H1 (cell line): Measurements from ENCODE around the gene YTHDC2. TPM values are rescaled to one million over a fixed set of nuclear protein-coding genes. Genes with fewer than 3 reads are reported as not detected.

Experiments
- EZH2 ChIP-seq: fragments of 200-600 bp; sonication (generic); IDR thresholded peaks from 2 replicates; pipeline ENCODE4 v1.7.1; 2012; ENCODE audit warnings: low read depth, mild to moderate bottlenecking, moderate library complexity, low read length, inconsistent platforms; ENCODE audit not compliant: severe bottlenecking
- GABPA ChIP-seq: IDR thresholded peaks from 2 replicates; pipeline ENCODE4 v1.6.1; 2011; ENCODE audit warnings: mild to moderate bottlenecking, low read length, moderate library complexity, borderline replicate concordance; ENCODE audit not compliant: insufficient read depth
- MAFK ChIP-seq: IDR thresholded peaks from 2 replicates; pipeline ENCODE4 v1.6.1; 2012; ENCODE audit warnings: low read depth, mild to moderate bottlenecking, improper control_type of control experiment, low read length
- POLR2AphosphoS5 ChIP-seq: IDR thresholded peaks from 2 replicates; pipeline ENCODE4 v1.6.1; 2011; ENCODE audit warnings: low read depth, low read length
- RAD21 ChIP-seq, 2 experiments: IDR thresholded peaks in 1 of 2; conservative IDR thresholded peaks in 1 of 2; 2 replicates each; pipeline ENCODE4 v1.6.1; 2011; ENCODE audit warnings: low read depth in 2 of 2, low read length in 2 of 2, improper control_type of control experiment in 1 of 2, inconsistent platforms in 1 of 2, mild to moderate bottlenecking in 1 of 2, moderate library complexity in 1 of 2
- RFX5 ChIP-seq: IDR thresholded peaks from 2 replicates; pipeline ENCODE4 v1.6.1; 2011; ENCODE audit warnings: low read depth, low read length, improper control_type of control experiment, borderline replicate concordance
- polyA plus RNA-seq, 7 experiments: library from polyadenylated mRNA; depleted of rRNA in 3 of 7; stranded (reverse) in 5 of 7; unstranded in 2 of 7; fragments of >200 nt in 5 of 7; fragments of 200-250 nt in 2 of 7; gene quantifications; 1 replicate in 5 of 7; 2 replicates in 1 of 7; 4 replicates in 1 of 7; pipeline versions ENCODE4 v1.2.1 to v1.2.3, GENCODE V29; 2011 to 2013; ENCODE audit warnings: missing spikeins in 2 of 7, mixed read lengths in 2 of 7
- total RNA-seq: library from RNA; stranded (reverse); fragmentation: NEBNext Ultra II Directional; extraction: Animal tissue kit (Norgen Biotek cat#: 25700); gene quantifications from 2 replicates; pipeline ENCODE4 v1.2.1, GENCODE V29; 2021
- TF ChIP-seq, protein P1 (sequence below): fragments of 300-600 bp; sonication (generic); IDR thresholded peaks from 2 replicates; pipeline ENCODE4 v1.7.1; 2012; ENCODE audit warnings: low read length, moderate library complexity, mild to moderate bottlenecking, inconsistent platforms; ENCODE audit not compliant: insufficient replicate concordance
- TF ChIP-seq, protein P2 (sequence below): IDR thresholded peaks from 2 replicates; pipeline ENCODE4 v1.6.1; 2012; ENCODE audit warnings: inconsistent platforms

Gene YTHDC2
- total and polyA plus RNA-seq, 2 of the 8 experiments (the other 6 are each of a cell fraction or from before 2014, with no cell fraction given) = 4.3 to 20.1 TPM

DNA sequence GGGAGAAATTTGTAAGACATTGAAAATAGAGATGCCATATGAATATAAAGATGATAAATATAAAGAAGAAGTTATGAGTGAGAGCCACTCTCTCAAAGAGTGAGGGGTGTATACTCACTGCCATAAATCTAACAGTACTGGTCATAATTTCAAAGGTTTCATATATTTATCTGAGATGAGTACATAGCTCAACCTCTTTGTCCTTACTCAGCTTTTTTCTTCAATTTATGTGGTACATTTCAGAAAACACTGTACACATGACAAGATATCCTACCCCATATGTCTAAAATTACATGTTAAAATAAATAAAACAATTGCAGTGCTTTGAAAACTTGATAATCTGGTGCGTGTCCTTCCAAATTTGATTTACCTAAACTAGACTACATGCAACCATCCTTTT lies 20.0 kb upstream of the YTHDC2 start (continued):
- TF ChIP-seq, protein P1, sequence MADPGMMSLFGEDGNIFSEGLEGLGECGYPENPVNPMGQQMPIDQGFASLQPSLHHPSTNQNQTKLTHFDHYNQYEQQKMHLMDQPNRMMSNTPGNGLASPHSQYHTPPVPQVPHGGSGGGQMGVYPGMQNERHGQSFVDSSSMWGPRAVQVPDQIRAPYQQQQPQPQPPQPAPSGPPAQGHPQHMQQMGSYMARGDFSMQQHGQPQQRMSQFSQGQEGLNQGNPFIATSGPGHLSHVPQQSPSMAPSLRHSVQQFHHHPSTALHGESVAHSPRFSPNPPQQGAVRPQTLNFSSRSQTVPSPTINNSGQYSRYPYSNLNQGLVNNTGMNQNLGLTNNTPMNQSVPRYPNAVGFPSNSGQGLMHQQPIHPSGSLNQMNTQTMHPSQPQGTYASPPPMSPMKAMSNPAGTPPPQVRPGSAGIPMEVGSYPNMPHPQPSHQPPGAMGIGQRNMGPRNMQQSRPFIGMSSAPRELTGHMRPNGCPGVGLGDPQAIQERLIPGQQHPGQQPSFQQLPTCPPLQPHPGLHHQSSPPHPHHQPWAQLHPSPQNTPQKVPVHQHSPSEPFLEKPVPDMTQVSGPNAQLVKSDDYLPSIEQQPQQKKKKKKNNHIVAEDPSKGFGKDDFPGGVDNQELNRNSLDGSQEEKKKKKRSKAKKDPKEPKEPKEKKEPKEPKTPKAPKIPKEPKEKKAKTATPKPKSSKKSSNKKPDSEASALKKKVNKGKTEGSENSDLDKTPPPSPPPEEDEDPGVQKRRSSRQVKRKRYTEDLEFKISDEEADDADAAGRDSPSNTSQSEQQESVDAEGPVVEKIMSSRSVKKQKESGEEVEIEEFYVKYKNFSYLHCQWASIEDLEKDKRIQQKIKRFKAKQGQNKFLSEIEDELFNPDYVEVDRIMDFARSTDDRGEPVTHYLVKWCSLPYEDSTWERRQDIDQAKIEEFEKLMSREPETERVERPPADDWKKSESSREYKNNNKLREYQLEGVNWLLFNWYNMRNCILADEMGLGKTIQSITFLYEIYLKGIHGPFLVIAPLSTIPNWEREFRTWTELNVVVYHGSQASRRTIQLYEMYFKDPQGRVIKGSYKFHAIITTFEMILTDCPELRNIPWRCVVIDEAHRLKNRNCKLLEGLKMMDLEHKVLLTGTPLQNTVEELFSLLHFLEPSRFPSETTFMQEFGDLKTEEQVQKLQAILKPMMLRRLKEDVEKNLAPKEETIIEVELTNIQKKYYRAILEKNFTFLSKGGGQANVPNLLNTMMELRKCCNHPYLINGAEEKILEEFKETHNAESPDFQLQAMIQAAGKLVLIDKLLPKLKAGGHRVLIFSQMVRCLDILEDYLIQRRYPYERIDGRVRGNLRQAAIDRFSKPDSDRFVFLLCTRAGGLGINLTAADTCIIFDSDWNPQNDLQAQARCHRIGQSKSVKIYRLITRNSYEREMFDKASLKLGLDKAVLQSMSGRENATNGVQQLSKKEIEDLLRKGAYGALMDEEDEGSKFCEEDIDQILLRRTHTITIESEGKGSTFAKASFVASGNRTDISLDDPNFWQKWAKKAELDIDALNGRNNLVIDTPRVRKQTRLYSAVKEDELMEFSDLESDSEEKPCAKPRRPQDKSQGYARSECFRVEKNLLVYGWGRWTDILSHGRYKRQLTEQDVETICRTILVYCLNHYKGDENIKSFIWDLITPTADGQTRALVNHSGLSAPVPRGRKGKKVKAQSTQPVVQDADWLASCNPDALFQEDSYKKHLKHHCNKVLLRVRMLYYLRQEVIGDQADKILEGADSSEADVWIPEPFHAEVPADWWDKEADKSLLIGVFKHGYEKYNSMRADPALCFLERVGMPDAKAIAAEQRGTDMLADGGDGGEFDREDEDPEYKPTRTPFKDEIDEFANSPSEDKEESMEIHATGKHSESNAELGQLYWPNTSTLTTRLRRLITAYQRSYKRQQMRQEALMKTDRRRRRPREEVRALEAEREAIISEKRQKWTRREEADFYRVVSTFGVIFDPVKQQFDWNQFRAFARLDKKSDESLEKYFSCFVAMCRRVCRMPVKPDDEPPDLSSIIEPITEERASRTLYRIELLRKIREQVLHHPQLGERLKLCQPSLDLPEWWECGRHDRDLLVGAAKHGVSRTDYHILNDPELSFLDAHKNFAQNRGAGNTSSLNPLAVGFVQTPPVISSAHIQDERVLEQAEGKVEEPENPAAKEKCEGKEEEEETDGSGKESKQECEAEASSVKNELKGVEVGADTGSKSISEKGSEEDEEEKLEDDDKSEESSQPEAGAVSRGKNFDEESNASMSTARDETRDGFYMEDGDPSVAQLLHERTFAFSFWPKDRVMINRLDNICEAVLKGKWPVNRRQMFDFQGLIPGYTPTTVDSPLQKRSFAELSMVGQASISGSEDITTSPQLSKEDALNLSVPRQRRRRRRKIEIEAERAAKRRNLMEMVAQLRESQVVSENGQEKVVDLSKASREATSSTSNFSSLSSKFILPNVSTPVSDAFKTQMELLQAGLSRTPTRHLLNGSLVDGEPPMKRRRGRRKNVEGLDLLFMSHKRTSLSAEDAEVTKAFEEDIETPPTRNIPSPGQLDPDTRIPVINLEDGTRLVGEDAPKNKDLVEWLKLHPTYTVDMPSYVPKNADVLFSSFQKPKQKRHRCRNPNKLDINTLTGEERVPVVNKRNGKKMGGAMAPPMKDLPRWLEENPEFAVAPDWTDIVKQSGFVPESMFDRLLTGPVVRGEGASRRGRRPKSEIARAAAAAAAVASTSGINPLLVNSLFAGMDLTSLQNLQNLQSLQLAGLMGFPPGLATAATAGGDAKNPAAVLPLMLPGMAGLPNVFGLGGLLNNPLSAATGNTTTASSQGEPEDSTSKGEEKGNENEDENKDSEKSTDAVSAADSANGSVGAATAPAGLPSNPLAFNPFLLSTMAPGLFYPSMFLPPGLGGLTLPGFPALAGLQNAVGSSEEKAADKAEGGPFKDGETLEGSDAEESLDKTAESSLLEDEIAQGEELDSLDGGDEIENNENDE = no peak
- TF ChIP-seq POLR2AphosphoS5 (no peak), RAD21 (IDR thresholded peaks at IDR 0.05 in 1 of 2, conservative IDR thresholded peaks at IDR 0.05 in 1 of 2; ENCODE audit: low read depth in 2 of 2, low read length in 2 of 2) (no peak), EZH2 (no peak), GABPA (no peak), RFX5 (no peak), MAFK (no peak)
- TF ChIP-seq, protein P2, sequence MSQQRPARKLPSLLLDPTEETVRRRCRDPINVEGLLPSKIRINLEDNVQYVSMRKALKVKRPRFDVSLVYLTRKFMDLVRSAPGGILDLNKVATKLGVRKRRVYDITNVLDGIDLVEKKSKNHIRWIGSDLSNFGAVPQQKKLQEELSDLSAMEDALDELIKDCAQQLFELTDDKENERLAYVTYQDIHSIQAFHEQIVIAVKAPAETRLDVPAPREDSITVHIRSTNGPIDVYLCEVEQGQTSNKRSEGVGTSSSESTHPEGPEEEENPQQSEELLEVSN = no peak
- TF ChIP-seq, all 59 proteins: peak for 0
